Spleen (tissue), 7 donors: ENCODE measurements around the gene NCK2.

Source experiments
- CTCF ChIP-seq, 11 experiments: fragments of 200-600 bp in 7 of 11; fragments of 450-650 bp in 4 of 11; sonication (generic) in 4 of 11; IDR thresholded peaks in 8 of 11; conservative IDR thresholded peaks in 3 of 11; 1 replicate in 7 of 11; 2 replicates in 4 of 11; pipeline versions ENCODE4 v1.4.0 to v1.8.0; 2016 to 2021; ENCODE audit warnings: antibody characterized with exemption in 11 of 11, inconsistent platforms in 4 of 11, mild to moderate bottlenecking in 1 of 11
- POLR2AphosphoS5 ChIP-seq, 3 donors: sonication (generic); formaldehyde crosslinking; IDR thresholded peaks; one replicate each; pipeline ENCODE4 v1.5.1; 2017; ENCODE audit warnings: antibody characterized with exemption in 3 of 3
- donor health status: DM: no; HTN: no; CAD: no; lungs with moderate emphysema.
- donor health status: DM: no; HTN: no; CAD: no.
- donor health status: DM: no; HTN: no; CAD: no.

GRCh38 chr2:105761931-105762515, 17.3 kb downstream of the NCK2 start:
- TF ChIP-seq CTCF (IDR thresholded peaks at IDR 0.05 in 8 of 11, conservative IDR thresholded peaks at IDR 0.05 in 3 of 11) (no peak), POLR2AphosphoS5 (IDR thresholded peaks at IDR 0.05) (no peak)
